ENCODE data around the gene DHRS7B. TPM values are rescaled to one million over a fixed set of nuclear protein-coding genes. Genes with fewer than 3 reads are reported as not detected.
"Not testable (repeated sequence)": the region's sequence is repeated elsewhere in the genome, so short reads cannot be mapped to it uniquely, and the experiment has no call there.

DHRS7B gene
- 10 to 100 TPM; 25.2 to 39.6 TPM for total RNA-seq
- long read RNA-seq, transcript DHRS7B-202 (7 exons, 2,175 nt) = major isoform, 12 of 37 reads
- long read RNA-seq, partial matches to known transcripts = 0 of 37 reads
- long read RNA-seq, other reads (novel, unspliced or antisense) = 24 of 37 reads

GRCh38 chr17:21126645-21127508 is at the start of gene DHRS7B:
DHRS7B (plus strand) TSS chr17:21126964; CDS start chr17:21126972, 8 bp downstream.
- DNase-seq (peak; percentile 98), ATAC-seq (peak; percentile 97 to 99)
- intact Hi-C loops (cut with DNase I) = loop anchor here in 1 of 2 donors (5.0 kb wide), 4 partner anchors 85 to 385 kb away; partner anchors contain the start of gene TMEM11

- ATAC-seq = no peak
- intact Hi-C loops (cut with DNase I) = no loop called here
- no peak for DNase-seq
Observed at GRCh38 chr17:21077281-21077680, 49.5 kb upstream of the DHRS7B start.

- intact Hi-C loops (cut with DNase I) = no loop called here
- DNase-seq (no peak), ATAC-seq (no peak)
Observed at GRCh38 chr17:21078016-21078780, 48.6 kb upstream of the DHRS7B start.

GRCh38 chr17:21079196-21079595 is 47.6 kb upstream of the DHRS7B start:
- DNase-seq (no peak), ATAC-seq (no peak)
- intact Hi-C loops (cut with DNase I) = no loop called here

GRCh38 chr17:21082001-21082436 is 44.7 kb upstream of the DHRS7B start:
- intact Hi-C loops (cut with DNase I) = no loop called here
- DNase-seq (no peak), ATAC-seq (no peak)

- intact Hi-C loops (cut with DNase I); DNase-seq; ATAC-seq: not testable (repeated sequence)
Observed at GRCh38 chr17:21085280-21085679, 41.5 kb upstream of the DHRS7B start.

GRCh38 chr17:21085707-21086106 is 41.1 kb upstream of the DHRS7B start:
- DNase-seq (no peak), ATAC-seq (no peak)
- intact Hi-C loops (cut with DNase I) = no loop called here

- DNase-seq (no peak), ATAC-seq (no peak)
- intact Hi-C loops (cut with DNase I) = no loop called here
Observed at GRCh38 chr17:21089145-21089544, 37.6 kb upstream of the DHRS7B start.

- intact Hi-C loops (cut with DNase I) = no loop called here
- ATAC-seq = no peak
- no peak for DNase-seq
Observed at GRCh38 chr17:21089933-21090901, 36.5 kb upstream of the DHRS7B start.

GRCh38 chr17:21090902-21091618 is 35.7 kb upstream of the DHRS7B start:
- intact Hi-C loops (cut with DNase I) = no loop called here
- no peak for ATAC-seq
- DNase-seq = no peak

GRCh38 chr17:21094298-21094704 is 32.5 kb upstream of the DHRS7B start:
- ATAC-seq (no peak), DNase-seq (no peak)
- intact Hi-C loops (cut with DNase I) = no loop called here

GRCh38 chr17:21095735-21096134 is 31.0 kb upstream of the DHRS7B start:
- intact Hi-C loops (cut with DNase I) = no loop called here
- DNase-seq (no peak), ATAC-seq (no peak)

GRCh38 chr17:21096874-21097273 is 29.9 kb upstream of the DHRS7B start:
- intact Hi-C loops (cut with DNase I) = no loop called here
- DNase-seq = no peak
- no peak for ATAC-seq

GRCh38 chr17:21098934-21099689 is 27.7 kb upstream of the DHRS7B start:
- DNase-seq (peak; percentile 69), ATAC-seq (peak; percentile 96)
- intact Hi-C loops (cut with DNase I) = no loop called here

- ATAC-seq (no peak), DNase-seq (no peak)
- intact Hi-C loops (cut with DNase I) = no loop called here
Observed at GRCh38 chr17:21100636-21101035, 26.1 kb upstream of the DHRS7B start.

GRCh38 chr17:21104608-21105007 is 22.2 kb upstream of the DHRS7B start:
- intact Hi-C loops (cut with DNase I) = no loop called here
- DNase-seq (no peak), ATAC-seq (no peak)

GRCh38 chr17:21105064-21105894 is 21.5 kb upstream of the DHRS7B start:
- intact Hi-C loops (cut with DNase I) = no loop called here
- ATAC-seq = no peak
- no peak for DNase-seq

Data from left cardiac atrium (tissue), 4 donors.